ENCODE results near the gene CFAP52. TPM values are rescaled to one million over a fixed set of nuclear protein-coding genes. Genes with fewer than 3 reads are reported as not detected.

CFAP52 gene
- total RNA-seq, 1 experiment from 2014 or later, result not detected

- peak; percentile 34 for DNase-seq (ENCODE audit: low spot score)
- Mint-ChIP-seq H3K9me3 (no peaks in the 10 kb centered on the region), H3K27me3 (ENCODE audit: low read depth) (peaks cover 12% of the 10 kb centered on the region), H3K4me3 (peak overlapping the region; percentile 13), H3K27ac (peak overlapping the region; percentile 55), H3K4me1 (peaks cover 37% of the 10 kb centered on the region), H3K36me3 (no peaks in the 10 kb centered on the region)
- ChIA-PET CTCF (interaction anchor here (0.8 to 1.5 kb wide), 3 partner anchors 11 to 73 kb away, joined by 3 read pairs; partner anchors contain the start of gene STX8), POLR2A (interaction anchor here (0.6 kb wide), 1 partner anchor 94 kb away, joined by 3 read pairs; no protein-coding TSS in a partner anchor)
- ATAC-seq, result no peak
- TF ChIP-seq ZMAT4 (CRISPR knock-in tag; IDR thresholded peaks at IDR 0.05), result no peak
- no peak for TF ChIP-seq ELF4 (CRISPR knock-in tag; IDR thresholded peaks at IDR 0.05; ENCODE audit: low read depth)
- no peak for TF ChIP-seq RELA (CRISPR knock-in tag; IDR thresholded peaks at IDR 0.05; ENCODE audit: borderline replicate concordance)
- TF ChIP-seq, protein P1, sequence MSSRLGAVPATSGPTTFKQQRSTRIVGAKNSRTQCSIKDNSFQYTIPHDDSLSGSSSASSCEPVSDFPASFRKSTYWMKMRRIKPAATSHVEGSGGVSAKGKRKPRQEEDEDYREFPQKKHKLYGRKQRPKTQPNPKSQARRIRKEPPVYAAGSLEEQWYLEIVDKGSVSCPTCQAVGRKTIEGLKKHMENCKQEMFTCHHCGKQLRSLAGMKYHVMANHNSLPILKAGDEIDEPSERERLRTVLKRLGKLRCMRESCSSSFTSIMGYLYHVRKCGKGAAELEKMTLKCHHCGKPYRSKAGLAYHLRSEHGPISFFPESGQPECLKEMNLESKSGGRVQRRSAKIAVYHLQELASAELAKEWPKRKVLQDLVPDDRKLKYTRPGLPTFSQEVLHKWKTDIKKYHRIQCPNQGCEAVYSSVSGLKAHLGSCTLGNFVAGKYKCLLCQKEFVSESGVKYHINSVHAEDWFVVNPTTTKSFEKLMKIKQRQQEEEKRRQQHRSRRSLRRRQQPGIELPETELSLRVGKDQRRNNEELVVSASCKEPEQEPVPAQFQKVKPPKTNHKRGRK (CRISPR knock-in tag; IDR thresholded peaks at IDR 0.05; ENCODE audit: borderline replicate concordance), result no peak
- no peak for TF ChIP-seq ZNF671 (CRISPR knock-in tag; IDR thresholded peaks at IDR 0.05)
- TF ChIP-seq IRF2 (CRISPR knock-in tag; IDR thresholded peaks at IDR 0.05; ENCODE audit: borderline replicate concordance, low read depth), result no peak
- no peak for TF ChIP-seq MLX (CRISPR knock-in tag; IDR thresholded peaks at IDR 0.05)
- TF ChIP-seq CBFB (CRISPR knock-in tag; IDR thresholded peaks at IDR 0.05; ENCODE audit: low read depth), result no peak
- no peak for TF ChIP-seq ZNF423 (CRISPR knock-in tag; IDR thresholded peaks at IDR 0.05)
- TF ChIP-seq ZNF219 (CRISPR knock-in tag; IDR thresholded peaks at IDR 0.05; ENCODE audit: borderline replicate concordance), result no peak
- no peak for TF ChIP-seq AR (CRISPR knock-in tag; IDR thresholded peaks at IDR 0.05)
- no peak for TF ChIP-seq CREB1 (CRISPR knock-in tag; IDR thresholded peaks at IDR 0.05)
Measured at GRCh38 chr17:9648521-9649110, 72.2 kb downstream of the CFAP52 start.

DNA sequence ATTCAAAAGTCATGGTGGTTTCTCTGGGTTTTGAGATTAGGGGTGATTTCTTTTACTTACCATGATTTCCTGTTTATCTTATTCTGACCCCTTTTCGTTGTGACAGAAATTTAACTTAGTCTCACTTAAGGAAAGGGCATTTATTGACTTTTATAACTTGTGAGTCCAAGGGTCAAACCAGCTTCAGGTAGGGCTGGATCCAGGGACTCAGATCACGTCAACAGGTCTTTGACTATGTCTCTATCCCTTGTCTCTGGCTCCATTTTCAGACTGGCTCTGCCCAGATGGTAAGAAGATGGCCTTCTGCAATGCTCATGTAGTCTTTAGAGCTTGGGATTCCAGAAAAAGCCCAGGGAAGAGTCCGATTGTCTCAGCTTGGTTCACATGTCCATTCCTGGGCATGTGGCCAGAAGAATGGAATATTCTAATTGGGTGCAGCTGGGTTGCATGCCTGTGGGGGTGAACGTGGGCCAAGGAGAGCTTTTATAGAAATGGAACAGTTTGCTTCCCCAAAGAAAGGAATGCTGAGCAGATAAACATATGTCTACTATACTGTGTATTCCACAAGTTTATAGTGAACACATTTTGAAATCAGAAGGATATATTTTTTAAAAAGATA lies 82.3 kb downstream of the CFAP52 start:
- no peak for ATAC-seq
- H3K4me3 Mint-ChIP-seq, result no peak overlapping the region
- CTCF ChIA-PET, result interaction anchor here (1.3 kb wide), 1 partner anchor 82 kb away, joined by 3 read pairs; the partner anchor contains the start of genes CFAP52 and STX8
- POLR2A ChIA-PET, result interaction anchor here (0.9 kb wide), 1 partner anchor 13 kb away, joined by 4 read pairs; the partner anchor contains the start of gene USP43
- peaks cover 25% of the 10 kb centered on the region for H3K36me3 Mint-ChIP-seq
- H3K9me3 Mint-ChIP-seq, result no peaks in the 10 kb centered on the region
- H3K4me1 Mint-ChIP-seq, result 0 out of 2 replicates have a peak, but pooled peaks cover 2% of the 10 kb centered on the region
- no peak overlapping the region for H3K27ac Mint-ChIP-seq
- no peaks in the 10 kb centered on the region for H3K27me3 Mint-ChIP-seq (ENCODE audit: low read depth)
- no peak for DNase-seq (ENCODE audit: low spot score)
- TF ChIP-seq ZBTB21 (CRISPR knock-in tag; IDR thresholded peaks at IDR 0.05; ENCODE audit: borderline replicate concordance) (no peak), TCF7 (CRISPR knock-in tag; IDR thresholded peaks at IDR 0.05; ENCODE audit: low read depth) (no peak), AFF4 (CRISPR knock-in tag; IDR thresholded peaks at IDR 0.05; ENCODE audit: borderline replicate concordance) (no peak), GABPB1 (CRISPR knock-in tag; IDR thresholded peaks at IDR 0.05) (no peak), KAT7 (CRISPR knock-in tag; IDR thresholded peaks at IDR 0.05; ENCODE audit: borderline replicate concordance) (no peak)

Measured in WTC11 (cell line).